Gastroesophageal sphincter (tissue), 4 donors: ENCODE measurements around the gene KIF16B. TPM values are rescaled to one million over a fixed set of nuclear protein-coding genes. Genes with fewer than 3 reads are reported as not detected.

ENCODE experiments used
- ATAC-seq: fragments of 150-250 bp; one replicate; pipeline ENCODE4 v1.9.1; 2016; ENCODE audit warnings: mild to moderate bottlenecking, moderate library complexity
- H3K27ac ChIP-seq, 4 donors: fragments of 200-600 bp; sonication (generic) in 3 of 4; 1 replicate in 3 of 4; 2 replicates in 1 of 4; pipeline ENCODE4 v1.5.1; 2016 to 2019
- H3K27me3 ChIP-seq: fragments of 200-600 bp; sonication (generic); one replicate; pipeline ENCODE4 v1.5.1; 2019
- H3K36me3 ChIP-seq, 2 donors: fragments of 200-600 bp; sonication (generic); one replicate each; pipeline ENCODE4 v1.5.1; 2019; ENCODE audit warnings: control low read depth in 1 of 2
- H3K4me1 ChIP-seq, 3 donors: fragments of 200-600 bp; sonication (generic); 1 replicate in 2 of 3; 2 replicates in 1 of 3; pipeline ENCODE4 v1.5.1; 2016 to 2019; ENCODE audit warnings: control low read depth in 2 of 3
- H3K4me3 ChIP-seq, 2 donors: fragments of 200-600 bp; sonication (generic); one replicate each; pipeline ENCODE4 v1.5.1; 2019; ENCODE audit warnings: mild to moderate bottlenecking in 1 of 2, moderate library complexity in 1 of 2
- H3K9me3 ChIP-seq, 3 donors: fragments of 200-600 bp; sonication (generic); one replicate each; pipeline ENCODE4 v1.5.1; 2017 to 2019; ENCODE audit warnings: control low read depth in 2 of 3
- CTCF ChIP-seq, 4 experiments: fragments of 200-600 bp in 2 of 4; fragments of 450-650 bp in 2 of 4; sonication (generic) in 1 of 4; IDR thresholded peaks; one replicate each; pipeline ENCODE4 v1.5.1; 2017 to 2019; ENCODE audit warnings: antibody characterized with exemption in 4 of 4, mild to moderate bottlenecking in 2 of 4, moderate library complexity in 2 of 4
- EP300 ChIP-seq: sonication (generic); formaldehyde crosslinking; IDR thresholded peaks from one replicate; pipeline ENCODE4 v1.6.1; 2017; ENCODE audit warnings: antibody characterized with exemption, mild to moderate bottlenecking
- POLR2A ChIP-seq, 2 donors: fragments of 450-650 bp; IDR thresholded peaks; one replicate each; pipeline ENCODE4 v1.6.1; 2017; ENCODE audit warnings: antibody characterized with exemption in 2 of 2, mild to moderate bottlenecking in 2 of 2, moderate library complexity in 1 of 2
- POLR2AphosphoS5 ChIP-seq: sonication (generic); formaldehyde crosslinking; IDR thresholded peaks from one replicate; pipeline ENCODE4 v1.6.1; 2017; ENCODE audit warnings: antibody characterized with exemption
- WGBS, 2 donors: methylation state at CpG; one replicate each; pipeline ENCODE4 v1.1.5; 2018; ENCODE audit warnings: low coverage in 1 of 2; 5-methylcytosine and 5-hydroxymethylcytosine counted together
- total RNA-seq, 4 donors: library from RNA; depleted of rRNA; stranded (reverse); fragments of >200 nt; gene quantifications; one replicate each; pipeline ENCODE4 v1.1.0, GENCODE V29; 2016

Gene KIF16B
- total RNA-seq, 4 donors from 2014 or later: 15.9 to 26.6 (median 22.2) TPM

GRCh38 chr20:16479666-16480065, 93.6 kb downstream of the KIF16B start:
- H3K4me1 ChIP-seq: peaks cover 0 to 13% (median 3%) of the 10 kb centered on the region in 3 donors
- H3K9me3 ChIP-seq: no peaks in the 10 kb centered on the region
- H3K4me3 ChIP-seq: no peak overlapping the region
- no peaks in the 10 kb centered on the region for H3K27me3 ChIP-seq
- TF ChIP-seq POLR2AphosphoS5 (no peak), POLR2A (IDR thresholded peaks at IDR 0.05) (no peak), EP300 (no peak), CTCF (IDR thresholded peaks at IDR 0.05) (no peak)
- H3K27ac ChIP-seq: no peak overlapping the region
- WGBS, 2 donors: 61 to 80% methylated on average over 1 to 3 of the region's 3 CpGs
- no peak for ATAC-seq
- H3K36me3 ChIP-seq: peaks cover 0 to 12% of the 10 kb centered on the region in 2 donors

GRCh38 chr20:16477632-16478031, 95.6 kb downstream of the KIF16B start:
- no peaks in the 10 kb centered on the region for H3K9me3 ChIP-seq
- WGBS, 2 donors: 0 to 63% methylated on average over 1 to 5 of the region's 5 CpGs
- H3K4me1 ChIP-seq: peaks cover 0 to 21% (median 3%) of the 10 kb centered on the region in 3 donors
- H3K27ac ChIP-seq: no peak overlapping the region
- H3K4me3 ChIP-seq: no peak overlapping the region
- H3K27me3 ChIP-seq: no peaks in the 10 kb centered on the region
- peaks cover 0 to 12% of the 10 kb centered on the region in 2 donors for H3K36me3 ChIP-seq
- ATAC-seq: no peak
- TF ChIP-seq POLR2AphosphoS5: no peak
- TF ChIP-seq POLR2A (IDR thresholded peaks at IDR 0.05): no peak
- TF ChIP-seq CTCF (IDR thresholded peaks at IDR 0.05): no peak
- no peak for TF ChIP-seq EP300

- no peak for ATAC-seq
- Histone ChIP-seq H3K27ac (no peak overlapping the region), H3K36me3 (peaks cover 0 to 12% of the 10 kb centered on the region in 2 donors), H3K4me1 (peaks cover 0 to 21% (median 3%) of the 10 kb centered on the region in 3 donors), H3K4me3 (no peak overlapping the region), H3K27me3 (no peaks in the 10 kb centered on the region), H3K9me3 (no peaks in the 10 kb centered on the region)
- TF ChIP-seq CTCF (IDR thresholded peaks at IDR 0.05) (peak; percentile 49 to 65 (median 58)), EP300 (no peak)
- WGBS, 2 donors: 0 to 2% methylated on average over 3 of the region's 3 CpGs
These were observed 97.2 kb downstream of the KIF16B start for GRCh38 chr20:16476032-16476431.

- TF ChIP-seq CTCF (IDR thresholded peaks at IDR 0.05): peak in 1 of 4 experiments; percentile 5
- no peak for TF ChIP-seq EP300
- no peak overlapping the region for H3K4me3 ChIP-seq
- H3K27ac ChIP-seq: peak overlapping the region in 1 of 4 donors; percentile 21
- peaks cover 0 to 12% of the 10 kb centered on the region in 2 donors for H3K36me3 ChIP-seq
- H3K27me3 ChIP-seq: no peaks in the 10 kb centered on the region
- H3K4me1 ChIP-seq: peaks cover 0 to 21% (median 3%) of the 10 kb centered on the region in 3 donors
- no peak for ATAC-seq
- WGBS, 2 donors: 25 to 49% methylated on average over 5 to 6 of the region's 6 CpGs
- H3K9me3 ChIP-seq: no peaks in the 10 kb centered on the region
These were observed 98.0 kb downstream of the KIF16B start for GRCh38 chr20:16475225-16475624.

- ATAC-seq: no peak
- no peak overlapping the region for H3K4me3 ChIP-seq
- 90 to 100% methylated on average over 1 to 2 of the region's 2 CpGs for WGBS, 2 donors
- no peaks in the 10 kb centered on the region for H3K9me3 ChIP-seq
- H3K27me3 ChIP-seq: no peaks in the 10 kb centered on the region
- peaks cover 0 to 7% of the 10 kb centered on the region in 2 donors for H3K36me3 ChIP-seq
- TF ChIP-seq EP300 (no peak), POLR2A (IDR thresholded peaks at IDR 0.05) (no peak), CTCF (IDR thresholded peaks at IDR 0.05) (no peak), POLR2AphosphoS5 (no peak)
- H3K27ac ChIP-seq: no peak overlapping the region
- peaks cover 0 to 21% (median 3%) of the 10 kb centered on the region in 3 donors for H3K4me1 ChIP-seq
These were observed 98.9 kb downstream of the KIF16B start for GRCh38 chr20:16474363-16474762.
